Activated CD4-positive, alpha-beta T cell treated with anti-CD3 and anti-CD28 coated beads, Interleukin-2, amount 10 ng/mL, durations not matched to agents 24 days and 14 days (primary cell): ENCODE results near the gene SKAP1. TPM values are rescaled to one million over a fixed set of nuclear protein-coding genes. Genes with fewer than 3 reads are reported as not detected.

ENCODE experiments used
- DNase-seq: peaks from one replicate; pipeline ENCODE4 v3.0.0; 2022
- H3K27ac Mint-ChIP-seq: one replicate; pipeline ENCODE4 v1.8.0; 2022; ENCODE audit warnings: mild to moderate bottlenecking, mixed read lengths
- H3K27me3 Mint-ChIP-seq: one replicate; pipeline ENCODE4 v1.8.0; 2022; ENCODE audit warnings: mixed read lengths
- H3K36me3 Mint-ChIP-seq: one replicate; pipeline ENCODE4 v1.8.0; 2022; ENCODE audit warnings: low read depth, mild to moderate bottlenecking, mixed read lengths
- H3K4me1 Mint-ChIP-seq: one replicate; pipeline ENCODE4 v1.8.0; 2021; ENCODE audit warnings: mixed read lengths
- H3K4me3 Mint-ChIP-seq: one replicate; pipeline ENCODE4 v1.8.0; 2022; ENCODE audit warnings: mild to moderate bottlenecking, moderate library complexity, mixed read lengths
- H3K9me3 Mint-ChIP-seq: one replicate; pipeline ENCODE4 v1.8.0; 2021; ENCODE audit warnings: mixed read lengths
- intact Hi-C: fragments of 100-400 bp; cut with micrococcal nuclease; formaldehyde crosslinking; loops from one replicate; pipeline ENCODE4 v1.15.1; 2023
- total RNA-seq: library from RNA; stranded (reverse); gene quantifications from 2 replicates; pipeline ENCODE4 v1.2.3, GENCODE V29; 2022

SKAP1 gene
- total RNA-seq, 1 donor from 2014 or later = 59.3 TPM

GRCh38 chr17:48125829-48126531 lies 304.0 kb downstream of the SKAP1 start:
- H3K4me3 Mint-ChIP-seq = no peak overlapping the region
- H3K4me1 Mint-ChIP-seq = peaks cover 6% of the 10 kb centered on the region
- no peak for DNase-seq
- peak overlapping the region; percentile 6 for H3K27ac Mint-ChIP-seq
- no peaks in the 10 kb centered on the region for H3K9me3 Mint-ChIP-seq
- H3K27me3 Mint-ChIP-seq = no peaks in the 10 kb centered on the region
- intact Hi-C loops = no loop called here
- H3K36me3 Mint-ChIP-seq = peaks cover 30% of the 10 kb centered on the region

GRCh38 chr17:48123776-48124388 lies 306.1 kb downstream of the SKAP1 start:
- no peak overlapping the region for H3K4me3 Mint-ChIP-seq
- intact Hi-C loops = no loop called here
- H3K4me1 Mint-ChIP-seq = peaks cover 6% of the 10 kb centered on the region
- peak overlapping the region; percentile 16 for H3K27ac Mint-ChIP-seq
- H3K9me3 Mint-ChIP-seq = no peaks in the 10 kb centered on the region
- H3K27me3 Mint-ChIP-seq = no peaks in the 10 kb centered on the region
- H3K36me3 Mint-ChIP-seq = peaks cover 43% of the 10 kb centered on the region
- no peak for DNase-seq

- intact Hi-C loops = no loop called here
Measured at GRCh38 chr17:48123111-48123510, 306.9 kb downstream of the SKAP1 start.

GRCh38 chr17:48122665-48123045 lies 307.4 kb downstream of the SKAP1 start:
- Mint-ChIP-seq H3K4me1 (peaks cover 6% of the 10 kb centered on the region), H3K27ac (no peak overlapping the region), H3K9me3 (no peaks in the 10 kb centered on the region), H3K4me3 (no peak overlapping the region), H3K27me3 (no peaks in the 10 kb centered on the region), H3K36me3 (peaks cover 51% of the 10 kb centered on the region)
- intact Hi-C loops = no loop called here
- DNase-seq = no peak

More at GRCh38 chr17:48123111-48123510, 306.9 kb downstream of the SKAP1 start:
- Mint-ChIP-seq H3K27ac (no peak overlapping the region), H3K9me3 (no peaks in the 10 kb centered on the region), H3K27me3 (no peaks in the 10 kb centered on the region), H3K4me1 (peaks cover 6% of the 10 kb centered on the region), H3K36me3 (peaks cover 47% of the 10 kb centered on the region), H3K4me3 (no peak overlapping the region)
- DNase-seq = no peak

- intact Hi-C loops = no loop called here
- Mint-ChIP-seq H3K27me3 (no peaks in the 10 kb centered on the region), H3K4me1 (peaks cover 6% of the 10 kb centered on the region), H3K36me3 (peaks cover 53% of the 10 kb centered on the region), H3K27ac (no peak overlapping the region), H3K4me3 (no peak overlapping the region), H3K9me3 (no peaks in the 10 kb centered on the region)
- no peak for DNase-seq
Measured at GRCh38 chr17:48121923-48122664, 307.9 kb downstream of the SKAP1 start.

- Mint-ChIP-seq H3K36me3 (peaks cover 27% of the 10 kb centered on the region), H3K4me3 (peak overlapping the region; percentile 68), H3K27ac (peak overlapping the region; percentile 87), H3K27me3 (no peaks in the 10 kb centered on the region), H3K9me3 (no peaks in the 10 kb centered on the region), H3K4me1 (peaks cover 37% of the 10 kb centered on the region)
- intact Hi-C loops = no loop called here
- DNase-seq = peak; percentile 89
Measured at GRCh38 chr17:48113201-48113676, 316.8 kb downstream of the SKAP1 start.

- Mint-ChIP-seq H3K9me3 (no peaks in the 10 kb centered on the region), H3K4me1 (peaks cover 45% of the 10 kb centered on the region), H3K27ac (peak overlapping the region; percentile 82), H3K36me3 (peaks cover 24% of the 10 kb centered on the region), H3K27me3 (no peaks in the 10 kb centered on the region), H3K4me3 (peak overlapping the region; percentile 35)
- intact Hi-C loops = no loop called here
- no peak for DNase-seq
Measured at GRCh38 chr17:48111937-48112241, 318.1 kb downstream of the SKAP1 start.

- H3K4me3 Mint-ChIP-seq = no peak overlapping the region
- H3K27me3 Mint-ChIP-seq = no peaks in the 10 kb centered on the region
- intact Hi-C loops = no loop called here
- DNase-seq = no peak
- H3K4me1 Mint-ChIP-seq = peaks cover 48% of the 10 kb centered on the region
- peaks cover 23% of the 10 kb centered on the region for H3K36me3 Mint-ChIP-seq
- H3K27ac Mint-ChIP-seq = peak overlapping the region; percentile 14
- no peaks in the 10 kb centered on the region for H3K9me3 Mint-ChIP-seq
Measured at GRCh38 chr17:48110761-48111160, 319.3 kb downstream of the SKAP1 start.

GRCh38 chr17:48107137-48108055 lies 322.6 kb downstream of the SKAP1 start, which contains the start of gene SNX11:
TSS of gene SNX11 (plus strand) at chr17:48107766. CDS start at chr17:48112044, 4,278 bp downstream.
- DNase-seq = peak; percentile 98
- peak within 1 kb of the TSS; percentile 95 for H3K27ac Mint-ChIP-seq
- H3K4me3 Mint-ChIP-seq = peak within 1 kb of the TSS; percentile 98
- H3K9me3 Mint-ChIP-seq = no peaks in the 10 kb centered on the region
- H3K36me3 Mint-ChIP-seq = peaks cover 14% of the 10 kb centered on the region
- intact Hi-C loops = loop anchor here (10.0 kb wide), 3 partner anchors 163 to 787 kb away; partner anchors contain the start of genes ATP5MC1, HOXB3, HOXB5 and PNPO
- peaks cover 51% of the 10 kb centered on the region for H3K4me1 Mint-ChIP-seq
- no peaks in the 10 kb centered on the region for H3K27me3 Mint-ChIP-seq

GRCh38 chr17:48106802-48107136 lies 323.2 kb downstream of the SKAP1 start:
- Mint-ChIP-seq H3K36me3 (peaks cover 8% of the 10 kb centered on the region), H3K4me1 (peaks cover 48% of the 10 kb centered on the region), H3K4me3 (peak overlapping the region; percentile 98), H3K27ac (peak overlapping the region; percentile 95), H3K9me3 (no peaks in the 10 kb centered on the region), H3K27me3 (no peaks in the 10 kb centered on the region)
- no peak for DNase-seq
- intact Hi-C loops = loop anchor here (10.0 kb wide), 3 partner anchors 162 to 788 kb away; partner anchors contain the start of genes ATP5MC1, HOXB3, HOXB5 and PNPO

- no peak overlapping the region for H3K27ac Mint-ChIP-seq
- peaks cover 45% of the 10 kb centered on the region for H3K4me1 Mint-ChIP-seq
- intact Hi-C loops = loop anchor here (10.0 kb wide), 3 partner anchors 160 to 790 kb away; partner anchors contain the start of genes ATP5MC1, HOXB3, HOXB5 and PNPO
Measured at GRCh38 chr17:48104440-48104839, 325.6 kb downstream of the SKAP1 start.

GRCh38 chr17:48102798-48103715 lies 327.0 kb downstream of the SKAP1 start:
- Mint-ChIP-seq H3K4me3 (peak overlapping the region; percentile 44), H3K27me3 (no peaks in the 10 kb centered on the region), H3K4me1 (peaks cover 35% of the 10 kb centered on the region), H3K9me3 (no peaks in the 10 kb centered on the region), H3K27ac (peak overlapping the region; percentile 48), H3K36me3 (peaks cover 9% of the 10 kb centered on the region)
- intact Hi-C loops = loop anchor here (10.0 kb wide), 3 partner anchors 158 to 792 kb away; partner anchors contain the start of genes ATP5MC1, HOXB3, HOXB5 and PNPO
- peak; percentile 82 for DNase-seq

More at GRCh38 chr17:48104440-48104839, 325.6 kb downstream of the SKAP1 start:
- peak overlapping the region; percentile 19 for H3K4me3 Mint-ChIP-seq
- no peaks in the 10 kb centered on the region for H3K27me3 Mint-ChIP-seq
- H3K36me3 Mint-ChIP-seq = peaks cover 10% of the 10 kb centered on the region
- DNase-seq = no peak
- H3K9me3 Mint-ChIP-seq = no peaks in the 10 kb centered on the region
